HepG2 (cell line): ENCODE measurements around the gene ETS1. TPM values are rescaled to one million over a fixed set of nuclear protein-coding genes. Genes with fewer than 3 reads are reported as not detected.

ENCODE experiments used
- ATAC-seq: fragments of 200-7000 bp; cut with Tn5 transposase; 3 replicates; pipeline ENCODE4 v1.9.1; 2020; ENCODE audit warnings: mild to moderate bottlenecking, moderate library complexity
- BruUV-seq: library from RNA; stranded (reverse); fragments of 400-500 nt; replicated peaks from 2 replicates; lab custom pipeline; 2021; lab: Mats Ljungman, UMichigan
- CTCF ChIA-PET: fragments of 300-600 bp; formaldehyde crosslinking; extraction: SDS; loops from one replicate; lab custom pipeline; 2021; ENCODE audit warnings: low total read pairs, inconsistent platforms, low intra/inter-chr PET ratio; lab: Yijun Ruan, JAX
- POLR2A ChIA-PET: fragments of 350-600 bp; sonication (Branson Sonifier 250); formaldehyde crosslinking; loops from one replicate; lab custom pipeline; 2020; ENCODE audit warnings: antibody characterized with exemption, inconsistent platforms; lab: Yijun Ruan, JAX
- DNase-seq: peaks from one replicate; pipeline ENCODE4 v3.0.0-alpha.2; 2015; ENCODE audit warnings: low spot score
- FAIRE-seq: peaks from 3 replicates; lab custom pipeline; 2011; peaks lifted over from hg19 to GRCh38; lab: Jason Lieb, UNC
- H2AFZ ChIP-seq: one replicate; pipeline ENCODE4 v1.6.1; 2011; ENCODE audit warnings: low read length, inconsistent platforms
- H3K27ac ChIP-seq: fragments of 300-600 bp; 3 replicates; pipeline ENCODE4 v1.8.0; 2011; ENCODE audit warnings: mixed run types, mild to moderate bottlenecking, mixed read lengths, low read length, inconsistent platforms; ENCODE audit not compliant: insufficient read depth; ENCODE audit errors: extremely low read length
- H3K27me3 ChIP-seq, 2 experiments: fragments of 200-600 bp in 1 of 2; 2 replicates in 1 of 2; 3 replicates in 1 of 2; pipeline versions ENCODE4 v1.6.0 to v1.8.0; 2011; ENCODE audit warnings: low read length in 2 of 2, mild to moderate bottlenecking in 2 of 2, moderate library complexity in 2 of 2, inconsistent platforms in 1 of 2; ENCODE audit not compliant: insufficient read depth in 2 of 2, control insufficient read depth in 1 of 2
- H3K36me3 ChIP-seq, 2 experiments: fragments of 200-600 bp in 1 of 2; replicated peaks in 1 of 2; 2 replicates in 1 of 2; 3 replicates in 1 of 2; pipeline versions ENCODE4 v1.5.1 to v1.8.0; 2011; ENCODE audit warnings: low read length in 2 of 2, inconsistent platforms in 1 of 2; ENCODE audit not compliant: insufficient read depth in 2 of 2, control insufficient read depth in 1 of 2
- H3K4me1 ChIP-seq: 2 replicates; pipeline ENCODE4 v1.5.1; 2012; ENCODE audit warnings: low read length, inconsistent platforms; ENCODE audit not compliant: insufficient read depth
- H3K4me2 ChIP-seq: 2 replicates; pipeline ENCODE4 v1.6.0; 2011; ENCODE audit warnings: low read depth, low read length, inconsistent platforms
- H3K4me3 ChIP-seq, 3 experiments: fragments of 200-600 bp in 1 of 3; sonication (generic), shearing (Covaris generic) in 1 of 3; replicated peaks in 1 of 3; 2 replicates each; pipeline ENCODE4 v1.5.1; 2011 to 2016; ENCODE audit warnings: low read length in 3 of 3, inconsistent platforms in 2 of 3, low read depth in 2 of 3, mild to moderate bottlenecking in 2 of 3, control low read depth in 1 of 3, mixed read lengths in 1 of 3; ENCODE audit not compliant: insufficient read depth in 1 of 3
- H3K79me2 ChIP-seq: one replicate; pipeline ENCODE4 v1.6.1; 2011; ENCODE audit warnings: low read length, inconsistent platforms; ENCODE audit not compliant: insufficient read depth
- H3K9ac ChIP-seq: 2 replicates; pipeline ENCODE4 v1.6.0; 2011; ENCODE audit warnings: mild to moderate bottlenecking, low read depth, low read length, inconsistent platforms; ENCODE audit not compliant: insufficient read depth
- H3K9me3 ChIP-seq: 2 replicates; pipeline ENCODE4 v1.5.1; 2012; ENCODE audit warnings: mild to moderate bottlenecking, low read length
- H4K20me1 ChIP-seq: 2 replicates; pipeline ENCODE4 v1.6.0; 2011; ENCODE audit warnings: inconsistent platforms, mild to moderate bottlenecking, low read length, moderate library complexity; ENCODE audit not compliant: insufficient read depth
- CREM ChIP-seq, 2 experiments: sonication (generic) in 1 of 2; formaldehyde crosslinking in 1 of 2; IDR thresholded peaks; 2 replicates each; pipeline versions ENCODE4 v1.4.0 to v1.6.1; 2016 to 2020; ENCODE audit warnings: antibody characterized with exemption in 1 of 2, mild to moderate bottlenecking in 1 of 2, missing genetic modification reagents in 1 of 2
- GMEB2 ChIP-seq: IDR thresholded peaks from 2 replicates; pipeline ENCODE4 v1.6.1; 2016; ENCODE audit warnings: missing biosample characterization, missing genetic modification reagents, low read depth
- HDAC2 ChIP-seq: sonication (generic); formaldehyde crosslinking; IDR thresholded peaks from 2 replicates; pipeline ENCODE4 v1.4.0; 2020; ENCODE audit warnings: missing genetic modification reagents
- HNF1A ChIP-seq, 2 experiments: sonication (generic) in 1 of 2; formaldehyde crosslinking in 1 of 2; IDR thresholded peaks; 2 replicates each; pipeline versions ENCODE4 v1.4.0 to v1.6.1; 2016 to 2020; ENCODE audit warnings: borderline replicate concordance in 1 of 2, low read depth in 1 of 2, mild to moderate bottlenecking in 1 of 2, missing genetic modification reagents in 1 of 2
- HOXA7 ChIP-seq: sonication (generic); formaldehyde crosslinking; IDR thresholded peaks from 2 replicates; pipeline ENCODE4 v1.8.1; 2022; ENCODE audit warnings: mild to moderate bottlenecking, missing genetic modification reagents, moderate library complexity
- MAFG ChIP-seq: sonication (generic); formaldehyde crosslinking; IDR thresholded peaks from 2 replicates; pipeline ENCODE4 v1.5.1; 2020; ENCODE audit warnings: mild to moderate bottlenecking, missing genetic modification reagents
- MAFK ChIP-seq, 2 experiments: IDR thresholded peaks in 1 of 2; conservative IDR thresholded peaks in 1 of 2; 2 replicates each; pipeline ENCODE4 v1.6.1; 2011; ENCODE audit warnings: improper control_type of control experiment in 2 of 2, low read length in 2 of 2
- NR3C1 ChIP-seq: sonication (generic); formaldehyde crosslinking; IDR thresholded peaks from 2 replicates; pipeline ENCODE4 v1.4.0; 2020; ENCODE audit warnings: missing genetic modification reagents
- PRDM4 ChIP-seq: sonication (generic); formaldehyde crosslinking; IDR thresholded peaks from 2 replicates; pipeline ENCODE4 v1.9.0; 2021; ENCODE audit warnings: missing genetic modification reagents, borderline replicate concordance
- SMAD9 ChIP-seq: sonication (generic); formaldehyde crosslinking; IDR thresholded peaks from 2 replicates; pipeline ENCODE4 v1.5.1; 2020; ENCODE audit warnings: mild to moderate bottlenecking, missing genetic modification reagents
- SRF ChIP-seq: IDR thresholded peaks from 2 replicates; pipeline ENCODE4 v1.6.1; 2011; ENCODE audit warnings: mild to moderate bottlenecking, low read depth, low read length, moderate library complexity
- ZNF713 ChIP-seq: sonication (generic); formaldehyde crosslinking; IDR thresholded peaks from 2 replicates; pipeline ENCODE4 v1.4.0; 2020; ENCODE audit warnings: mild to moderate bottlenecking, missing genetic modification reagents
- ZNF740 ChIP-seq: sonication (generic); formaldehyde crosslinking; IDR thresholded peaks from 2 replicates; pipeline ENCODE4 v1.4.0; 2020; ENCODE audit warnings: missing genetic modification reagents
- ZSCAN22 ChIP-seq: sonication (generic); formaldehyde crosslinking; IDR thresholded peaks from 2 replicates; pipeline ENCODE4 v1.4.0; 2020; ENCODE audit warnings: mild to moderate bottlenecking, missing genetic modification reagents
- WGBS: methylation state at CpG from one replicate; pipeline ENCODE4 v1.1.6; 2017; ENCODE audit warnings: low lambda C conversion rate; 5-methylcytosine and 5-hydroxymethylcytosine counted together
- in situ Hi-C: cut with HindIII; loops from 2 replicates; pipeline ENCODE4 v1.10.0; 2017; ENCODE audit warnings: low pct_unique_long_range_greater_than_20kb; ENCODE audit not compliant: extremely low pct_ligation_motif_present
- intact Hi-C: fragments of 100-400 bp; cut with micrococcal nuclease; formaldehyde crosslinking; loops from one replicate; pipeline ENCODE4 v1.10.0; 2022; ENCODE audit not compliant: unreplicated experiment
- polyA plus RNA-seq, 8 experiments: library from polyadenylated mRNA; depleted of rRNA in 3 of 8; stranded (reverse) in 7 of 8; unstranded in 1 of 8; fragments of >200 nt; fragmentation: Illumina TruSeq in 4 of 8; extraction: Trizol in 4 of 8; gene quantifications; 2 replicates each; pipeline versions ENCODE4 v1.2.1 to v1.2.3, GENCODE V29; 2011 to 2016; ENCODE audit warnings: low read depth in 4 of 8, missing spikeins in 1 of 8, mixed read lengths in 1 of 8; ENCODE audit not compliant: insufficient read depth in 1 of 8
- total RNA-seq, 5 experiments: library from RNA; depleted of rRNA; stranded (reverse); fragments of >200 nt; fragmentation: Illumina TruSeq; extraction: Trizol; gene quantifications; 2 replicates each; pipeline ENCODE4 v1.2.3, GENCODE V29; 2016; ENCODE audit warnings: low read depth in 1 of 5
- TF ChIP-seq, protein P1 (sequence below): IDR thresholded peaks from 2 replicates; pipeline ENCODE4 v1.6.1; 2016; ENCODE audit warnings: missing compliant biosample characterization, missing genetic modification reagents, borderline replicate concordance

ETS1 gene
- total and polyA plus RNA-seq, 2 of the 13 experiments (the other 11 are each of a cell fraction or from before 2014, with no cell fraction given), result 0.18 to 0.34 TPM

- H3K4me3 ChIP-seq, result no peak overlapping the region
- intact Hi-C loops, result no loop called here
- 3% methylated on average over 3 of the region's 3 CpGs for WGBS
- in situ Hi-C loops, result no loop called here
- H3K27me3 ChIP-seq, result no peaks in the 10 kb centered on the region; a peak in 2 of 5 replicates
- H4K20me1 ChIP-seq, result no peaks in the 10 kb centered on the region
- BruUV-seq, result no TSS peak
- no peak overlapping the region for H3K27ac ChIP-seq
- no peak overlapping the region for H3K9ac ChIP-seq
- no peak overlapping the region for H3K4me2 ChIP-seq
- no peaks in the 10 kb centered on the region for H3K79me2 ChIP-seq
- no peak overlapping the region for H2AFZ ChIP-seq
- FAIRE-seq (no peak), DNase-seq (no peak), ATAC-seq (no peak)
- ChIA-PET POLR2A (no interaction called here), CTCF (no interaction called here)
- H3K4me1 ChIP-seq, result no peaks in the 10 kb centered on the region
- H3K36me3 ChIP-seq, result no peaks in the 10 kb centered on the region
- no peaks in the 10 kb centered on the region for H3K9me3 ChIP-seq
- TF ChIP-seq HDAC2 (CRISPR knock-in tag) (no peak), CREM (IDR thresholded peaks at IDR 0.05) (no peak), CREM (CRISPR knock-in tag; IDR thresholded peaks at IDR 0.05) (no peak), ZNF713 (no peak), SMAD9 (CRISPR knock-in tag) (no peak), SRF (no peak), GMEB2 (CRISPR knock-in tag) (no peak), MAFK (conservative IDR thresholded peaks at IDR 0.05 in 1 of 2, IDR thresholded peaks at IDR 0.05 in 1 of 2; ENCODE audit: low read length in 2 of 2) (no peak), ZSCAN22 (CRISPR knock-in tag) (no peak), HOXA7 (CRISPR knock-in tag) (no peak), ZNF740 (CRISPR knock-in tag) (no peak), MAFG (CRISPR knock-in tag) (no peak), HNF1A (IDR thresholded peaks at IDR 0.05; ENCODE audit: low read depth) (no peak), HNF1A (CRISPR knock-in tag; IDR thresholded peaks at IDR 0.05; ENCODE audit: borderline replicate concordance) (no peak), PRDM4 (CRISPR knock-in tag) (no peak), NR3C1 (no peak)
- TF ChIP-seq, protein P1, sequence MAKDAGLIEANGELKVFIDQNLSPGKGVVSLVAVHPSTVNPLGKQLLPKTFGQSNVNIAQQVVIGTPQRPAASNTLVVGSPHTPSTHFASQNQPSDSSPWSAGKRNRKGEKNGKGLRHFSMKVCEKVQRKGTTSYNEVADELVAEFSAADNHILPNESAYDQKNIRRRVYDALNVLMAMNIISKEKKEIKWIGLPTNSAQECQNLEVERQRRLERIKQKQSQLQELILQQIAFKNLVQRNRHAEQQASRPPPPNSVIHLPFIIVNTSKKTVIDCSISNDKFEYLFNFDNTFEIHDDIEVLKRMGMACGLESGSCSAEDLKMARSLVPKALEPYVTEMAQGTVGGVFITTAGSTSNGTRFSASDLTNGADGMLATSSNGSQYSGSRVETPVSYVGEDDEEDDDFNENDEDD (CRISPR knock-in tag), result no peak
Observed at GRCh38 chr11:128584253-128584652, 3.1 kb downstream of the ETS1 start.
